CD14-positive monocyte (primary cell): Measurements from ENCODE around the gene PDLIM5. TPM values are rescaled to one million over a fixed set of nuclear protein-coding genes. Genes with fewer than 3 reads are reported as not detected.

Experiments
- DNase-seq, 3 donors: peaks; one replicate each; pipeline ENCODE4 v3.0.0-alpha.2; 2011 to 2022
- H2AFZ ChIP-seq: 2 replicates; pipeline ENCODE4 v1.6.0; 2012; ENCODE audit warnings: mild to moderate bottlenecking, low read depth, low read length, inconsistent platforms; ENCODE audit not compliant: insufficient read depth, poor library complexity, severe bottlenecking
- H3K27ac ChIP-seq, 2 donors: 1 replicate in 1 of 2; 2 replicates in 1 of 2; pipeline ENCODE4 v1.5.1; 2012 to 2013; ENCODE audit warnings: low read length in 2 of 2, control low read depth in 1 of 2, inconsistent platforms in 1 of 2, low read depth in 1 of 2, mild to moderate bottlenecking in 1 of 2
- H3K27me3 ChIP-seq, 2 donors: one replicate each; pipeline versions ENCODE4 v1.6.0 to v1.6.1; 2011 to 2013; ENCODE audit warnings: low read length in 2 of 2; ENCODE audit not compliant: control insufficient read depth in 2 of 2, insufficient read depth in 2 of 2
- H3K36me3 ChIP-seq, 2 donors: replicated peaks in 1 of 2; 1 replicate in 1 of 2; 2 replicates in 1 of 2; pipeline versions ENCODE4 v1.5.1 to v1.6.1; 2012 to 2013; ENCODE audit warnings: low read length in 2 of 2, control low read depth in 1 of 2, inconsistent platforms in 1 of 2, mild to moderate bottlenecking in 1 of 2; ENCODE audit not compliant: insufficient read depth in 2 of 2, control insufficient read depth in 1 of 2
- H3K4me1 ChIP-seq, 2 donors: 1 replicate in 1 of 2; 2 replicates in 1 of 2; pipeline versions ENCODE4 v1.5.1 to v1.6.1; 2012 to 2013; ENCODE audit warnings: low read length in 2 of 2, control low read depth in 1 of 2, inconsistent platforms in 1 of 2, mild to moderate bottlenecking in 1 of 2, moderate library complexity in 1 of 2; ENCODE audit not compliant: insufficient read depth in 2 of 2, control insufficient read depth in 1 of 2
- H3K4me2 ChIP-seq: replicated peaks from 2 replicates; pipeline ENCODE3; 2012; ENCODE audit warnings: low read length, moderate library complexity, mild to moderate bottlenecking; ENCODE audit not compliant: poor library complexity, severe bottlenecking; ENCODE audit errors: extremely low read depth
- H3K4me3 ChIP-seq, 3 experiments: fragments of 200-600 bp in 1 of 3; sonication (generic) in 1 of 3; replicated peaks in 1 of 3; 1 replicate in 2 of 3; 2 replicates in 1 of 3; pipeline ENCODE4 v1.5.1; 2011 to 2013; ENCODE audit warnings: low read length in 3 of 3, mild to moderate bottlenecking in 3 of 3, control low read depth in 2 of 3, low read depth in 2 of 3, inconsistent platforms in 1 of 3, moderate library complexity in 1 of 3
- H3K79me2 ChIP-seq: 2 replicates; pipeline ENCODE4 v1.6.0; 2012; ENCODE audit warnings: mild to moderate bottlenecking, control low read depth, inconsistent platforms, low read length, moderate library complexity; ENCODE audit not compliant: insufficient read depth
- H3K9ac ChIP-seq: 2 replicates; pipeline ENCODE4 v1.6.0; 2017; ENCODE audit warnings: low read length, mild to moderate bottlenecking; ENCODE audit not compliant: insufficient read depth, poor library complexity, severe bottlenecking
- H3K9me3 ChIP-seq, 2 donors: replicated peaks in 1 of 2; 1 replicate in 1 of 2; 2 replicates in 1 of 2; pipeline versions ENCODE4 v1.5.1 to v1.6.1; 2012 to 2013; ENCODE audit warnings: low read length in 2 of 2, control low read depth in 1 of 2; ENCODE audit not compliant: control insufficient read depth in 1 of 2, insufficient read depth in 1 of 2
- H4K20me1 ChIP-seq: 2 replicates; pipeline ENCODE4 v1.6.0; 2012; ENCODE audit warnings: mild to moderate bottlenecking, low read length, control low read depth, moderate library complexity; ENCODE audit not compliant: insufficient read depth
- H3K27ac Mint-ChIP-seq, 7 donors: one replicate each; pipeline ENCODE4 v1.8.0; 2020; ENCODE audit warnings: mild to moderate bottlenecking in 7 of 7, mixed read lengths in 7 of 7, moderate library complexity in 6 of 7, inconsistent platforms in 2 of 7
- H3K27me3 Mint-ChIP-seq, 3 donors: one replicate each; pipeline ENCODE4 v1.8.0; 2021 to 2022; ENCODE audit warnings: low read depth in 3 of 3, mild to moderate bottlenecking in 3 of 3, mixed read lengths in 3 of 3, moderate library complexity in 3 of 3, inconsistent platforms in 1 of 3
- H3K36me3 Mint-ChIP-seq, 2 donors: one replicate each; pipeline ENCODE4 v1.8.0; 2020; ENCODE audit warnings: mixed read lengths in 2 of 2, inconsistent platforms in 1 of 2, mild to moderate bottlenecking in 1 of 2
- H3K4me1 Mint-ChIP-seq: one replicate; pipeline ENCODE4 v1.8.0; 2020; ENCODE audit warnings: mild to moderate bottlenecking, mixed read lengths
- H3K4me3 Mint-ChIP-seq, 2 donors: one replicate each; pipeline ENCODE4 v1.8.0; 2020; ENCODE audit warnings: mild to moderate bottlenecking in 2 of 2, mixed read lengths in 2 of 2, moderate library complexity in 1 of 2
- H3K9me3 Mint-ChIP-seq, 7 donors: one replicate each; pipeline ENCODE4 v1.8.0; 2020 to 2022; ENCODE audit warnings: mixed read lengths in 7 of 7, mild to moderate bottlenecking in 6 of 7, moderate library complexity in 6 of 7, inconsistent platforms in 2 of 7
- WGBS: methylation state at CpG from one replicate; pipeline ENCODE4 v1.1.5; 2013; ENCODE audit warnings: missing lambda C conversion rate; ENCODE audit not compliant: insufficient coverage; 5-methylcytosine and 5-hydroxymethylcytosine counted together
- intact Hi-C, 2 donors: fragments of 100-400 bp; cut with micrococcal nuclease; formaldehyde crosslinking; loops; one replicate each; pipeline versions ENCODE4 v1.15.0 to v1.15.1; 2023
- polyA plus RNA-seq, 3 donors: library from polyadenylated mRNA; depleted of rRNA in 1 of 3; unstranded in 2 of 3; stranded (reverse) in 1 of 3; fragments of 300-500 nt in 2 of 3; fragments of >200 nt in 1 of 3; fragmentation: Illumina TruSeq in 2 of 3; gene quantifications; 1 replicate in 2 of 3; 2 replicates in 1 of 3; pipeline ENCODE4 v1.2.3, GENCODE V29; 2012 to 2021
- TF ChIP-seq, protein P1 (sequence below): fragments of 200-600 bp; IDR thresholded peaks from one replicate; pipeline ENCODE4 v1.8.0; 2022; ENCODE audit warnings: antibody characterized with exemption, mild to moderate bottlenecking

The PDLIM5 gene
- polyA plus RNA-seq, 3 donors = 75.3 to 105 (median 80.9) TPM

DNA sequence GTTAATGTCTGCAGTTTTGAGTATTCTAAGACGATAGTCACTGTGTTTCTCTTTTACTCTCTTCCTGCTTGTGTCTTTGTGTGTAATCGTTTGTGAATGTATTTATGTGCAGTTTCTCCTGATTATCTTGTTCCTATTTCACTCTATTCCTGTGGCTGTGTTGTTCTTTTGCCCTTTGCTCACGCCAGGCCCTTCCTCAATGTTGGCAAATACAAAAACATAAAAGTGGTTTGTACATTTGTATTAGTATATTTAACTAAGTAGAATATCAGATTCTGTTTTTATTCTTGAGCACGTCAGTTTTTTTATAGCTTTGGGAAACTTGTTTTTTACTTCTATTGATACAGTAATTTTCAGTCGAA lies 198.4 kb downstream of the PDLIM5 start:
- Histone ChIP-seq H3K4me1 (no peaks in the 10 kb centered on the region), H2AFZ (no peak overlapping the region), H3K9ac (no peak overlapping the region), H3K27ac (no peak overlapping the region), H3K36me3 (peaks cover 0 to 44% of the 10 kb centered on the region in 2 donors), H3K27me3 (no peaks in the 10 kb centered on the region), H3K9me3 (no peaks in the 10 kb centered on the region), H4K20me1 (no peaks in the 10 kb centered on the region), H3K4me3 (no peak overlapping the region), H3K4me2 (no peak overlapping the region), H3K79me2 (no peaks in the 10 kb centered on the region)
- WGBS = 100% methylated on average over 1 of the region's 5 CpGs
- Mint-ChIP-seq H3K4me3 (no peak overlapping the region), H3K4me1 (peaks cover 6% of the 10 kb centered on the region), H3K36me3 (peaks cover 38% of the 10 kb centered on the region in 2 donors), H3K27me3 (no peaks in the 10 kb centered on the region), H3K27ac (no peak overlapping the region), H3K9me3 (no peaks in the 10 kb centered on the region)
- no peak for DNase-seq
- intact Hi-C loops = no loop called here
- TF ChIP-seq, protein P1, sequence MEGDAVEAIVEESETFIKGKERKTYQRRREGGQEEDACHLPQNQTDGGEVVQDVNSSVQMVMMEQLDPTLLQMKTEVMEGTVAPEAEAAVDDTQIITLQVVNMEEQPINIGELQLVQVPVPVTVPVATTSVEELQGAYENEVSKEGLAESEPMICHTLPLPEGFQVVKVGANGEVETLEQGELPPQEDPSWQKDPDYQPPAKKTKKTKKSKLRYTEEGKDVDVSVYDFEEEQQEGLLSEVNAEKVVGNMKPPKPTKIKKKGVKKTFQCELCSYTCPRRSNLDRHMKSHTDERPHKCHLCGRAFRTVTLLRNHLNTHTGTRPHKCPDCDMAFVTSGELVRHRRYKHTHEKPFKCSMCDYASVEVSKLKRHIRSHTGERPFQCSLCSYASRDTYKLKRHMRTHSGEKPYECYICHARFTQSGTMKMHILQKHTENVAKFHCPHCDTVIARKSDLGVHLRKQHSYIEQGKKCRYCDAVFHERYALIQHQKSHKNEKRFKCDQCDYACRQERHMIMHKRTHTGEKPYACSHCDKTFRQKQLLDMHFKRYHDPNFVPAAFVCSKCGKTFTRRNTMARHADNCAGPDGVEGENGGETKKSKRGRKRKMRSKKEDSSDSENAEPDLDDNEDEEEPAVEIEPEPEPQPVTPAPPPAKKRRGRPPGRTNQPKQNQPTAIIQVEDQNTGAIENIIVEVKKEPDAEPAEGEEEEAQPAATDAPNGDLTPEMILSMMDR = no peak

GRCh38 chr4:94650690-94651089 lies 198.9 kb downstream of the PDLIM5 start:
- peaks cover 32 to 36% of the 10 kb centered on the region in 2 donors for H3K36me3 Mint-ChIP-seq

More at GRCh38 chr4:94650690-94651089, 198.9 kb downstream of the PDLIM5 start:
- H3K4me3 ChIP-seq = no peak overlapping the region
- Mint-ChIP-seq H3K4me3 (no peak overlapping the region), H3K27me3 (no peaks in the 10 kb centered on the region), H3K27ac (no peak overlapping the region), H3K9me3 (no peaks in the 10 kb centered on the region), H3K4me1 (peaks cover 6% of the 10 kb centered on the region)
- 100% methylated on average over 1 of the region's 3 CpGs for WGBS
- intact Hi-C loops = no loop called here
- TF ChIP-seq, protein P1 = no peak
- H3K79me2 ChIP-seq = no peaks in the 10 kb centered on the region
- no peak for DNase-seq
- no peak overlapping the region for H2AFZ ChIP-seq
- H3K27me3 ChIP-seq = no peaks in the 10 kb centered on the region
- H3K27ac ChIP-seq = no peak overlapping the region
- no peak overlapping the region for H3K4me2 ChIP-seq
- H4K20me1 ChIP-seq = no peaks in the 10 kb centered on the region
- no peaks in the 10 kb centered on the region for H3K4me1 ChIP-seq
- H3K9ac ChIP-seq = no peak overlapping the region
- H3K9me3 ChIP-seq = no peaks in the 10 kb centered on the region
- peaks cover 0 to 38% of the 10 kb centered on the region in 2 donors for H3K36me3 ChIP-seq
